GM18511 (cell line): Measurements from ENCODE around the gene ASH1L.
"Not testable (repeated sequence)": the region's sequence is repeated elsewhere in the genome, so short reads cannot be mapped to it uniquely, and the experiment has no call there.

Experiments
- ATAC-seq: cut with Tn5 transposase; IDR thresholded peaks from one replicate; pipeline ENCODE4 v1.9.1; 2021; ENCODE audit warnings: mild to moderate bottlenecking, moderate library complexity; ENCODE audit not compliant: unreplicated experiment

ASH1L gene

GRCh38 chr1:155309423-155310021 lies 253.1 kb downstream of the ASH1L start:
- no peak for ATAC-seq

GRCh38 chr1:155308493-155309422 lies 253.8 kb downstream of the ASH1L start, which contains the start of gene FDPS:
FDPS (plus strand) TSS chr1:155308866; CDS start chr1:155309790, 924 bp downstream.
- peak; percentile 95 for ATAC-seq

GRCh38 chr1:155307247-155307740 lies 255.3 kb downstream of the ASH1L start:
- no peak for ATAC-seq

- no peak for ATAC-seq
These were observed 256.7 kb downstream of the ASH1L start for GRCh38 chr1:155305881-155306391.

GRCh38 chr1:155304558-155305063 lies 258.0 kb downstream of the ASH1L start:
- ATAC-seq: no peak

GRCh38 chr1:155301342-155301841 lies 261.2 kb downstream of the ASH1L start, which contains the start of gene PKLR:
PKLR (minus strand) TSS chr1:155301438; CDS start chr1:155301395, 43 bp downstream.
- no peak for ATAC-seq

GRCh38 chr1:155300553-155301329 lies 261.9 kb downstream of the ASH1L start:
- no peak for ATAC-seq

- no peak for ATAC-seq
These were observed 262.6 kb downstream of the ASH1L start for GRCh38 chr1:155300024-155300423.

GRCh38 chr1:155297384-155297783 lies 265.2 kb downstream of the ASH1L start:
- ATAC-seq: no peak

GRCh38 chr1:155296661-155297060 lies 265.9 kb downstream of the ASH1L start:
- no peak for ATAC-seq

GRCh38 chr1:155295942-155296267 lies 266.7 kb downstream of the ASH1L start:
- ATAC-seq: no peak

- ATAC-seq: no peak
These were observed 267.2 kb downstream of the ASH1L start for GRCh38 chr1:155295183-155295941.

GRCh38 chr1:155294520-155295182 lies 268.0 kb downstream of the ASH1L start:
- ATAC-seq: no peak

- ATAC-seq: no peak
These were observed 269.4 kb downstream of the ASH1L start for GRCh38 chr1:155293086-155293749.

GRCh38 chr1:155291006-155291405 lies 271.6 kb downstream of the ASH1L start:
- ATAC-seq: not testable (repeated sequence)

- ATAC-seq: no peak
These were observed 274.5 kb downstream of the ASH1L start for GRCh38 chr1:155287987-155288543.

GRCh38 chr1:155286544-155286943 lies 276.1 kb downstream of the ASH1L start:
- ATAC-seq: no peak

- no peak for ATAC-seq
These were observed 277.0 kb downstream of the ASH1L start for GRCh38 chr1:155285631-155286044.
